Calu3 (cell line): Measurements from ENCODE around the gene GANC. TPM values are rescaled to one million over a fixed set of nuclear protein-coding genes. Genes with fewer than 3 reads are reported as not detected.
"Not testable (repeated sequence)": the region's sequence is repeated elsewhere in the genome, so short reads cannot be mapped to it uniquely, and the experiment has no call there.

Experiments used
- BruUV-seq: library from RNA; stranded (reverse); fragments of 400-500 nt; replicated peaks from 2 replicates; lab custom pipeline; 2021; lab: Mats Ljungman, UMichigan
- CTCF ChIA-PET: fragments of 300-600 bp; sonication (Branson Sonifier 250); formaldehyde crosslinking; loops from one replicate; lab custom pipeline; 2022; ENCODE audit warnings: antibody characterized with exemption; lab: Charles Lee
- DNase-seq: peaks from one replicate; pipeline ENCODE4 v3.0.0; 2022
- H3K27ac Mint-ChIP-seq: one replicate; pipeline ENCODE4 v1.8.0; 2022; ENCODE audit warnings: mixed read lengths; ENCODE audit not compliant: unreplicated experiment
- H3K27me3 Mint-ChIP-seq: one replicate; pipeline ENCODE4 v1.8.0; 2022; ENCODE audit warnings: mixed read lengths; ENCODE audit not compliant: unreplicated experiment
- H3K36me3 Mint-ChIP-seq: one replicate; pipeline ENCODE4 v1.8.0; 2022; ENCODE audit warnings: mild to moderate bottlenecking, moderate library complexity, mixed read lengths; ENCODE audit not compliant: insufficient read depth, unreplicated experiment
- H3K4me1 Mint-ChIP-seq: one replicate; pipeline ENCODE4 v1.8.0; 2022; ENCODE audit warnings: mild to moderate bottlenecking, low read depth, mixed read lengths; ENCODE audit not compliant: unreplicated experiment
- H3K4me3 Mint-ChIP-seq: one replicate; pipeline ENCODE4 v1.8.0; 2022; ENCODE audit warnings: mild to moderate bottlenecking, low read depth, moderate library complexity, mixed read lengths; ENCODE audit not compliant: unreplicated experiment
- H3K9me3 Mint-ChIP-seq: one replicate; pipeline ENCODE4 v1.8.0; 2022; ENCODE audit warnings: low read depth, mixed read lengths; ENCODE audit not compliant: unreplicated experiment
- CTCF ChIP-seq: fragments of 200-600 bp; IDR thresholded peaks from one replicate; pipeline ENCODE4 v1.8.0; 2022; ENCODE audit warnings: antibody characterized with exemption; ENCODE audit not compliant: unreplicated experiment
- intact Hi-C: fragments of 100-400 bp; cut with micrococcal nuclease; formaldehyde crosslinking; loops from one replicate; pipeline ENCODE4 v1.10.0; 2022; ENCODE audit not compliant: unreplicated experiment
- total RNA-seq: library from RNA; stranded (reverse); gene quantifications from 2 replicates; pipeline ENCODE4 v1.2.3, GENCODE V29; 2022

Gene GANC
- total RNA-seq, 1 experiment from 2014 or later, result 10.8 TPM

GRCh38 chr15:42286445-42287029, 13.5 kb downstream of the GANC start:
- no TSS peak for BruUV-seq
- intact Hi-C loops, result no loop called here
- Mint-ChIP-seq H3K36me3 (no peaks in the 10 kb centered on the region), H3K9me3 (no peaks in the 10 kb centered on the region), H3K27me3 (no peaks in the 10 kb centered on the region), H3K27ac (no peak overlapping the region), H3K4me3 (no peak overlapping the region), H3K4me1 (peaks cover 14% of the 10 kb centered on the region)
- TF ChIP-seq CTCF, result no peak
- CTCF ChIA-PET, result no interaction called here
- no peak for DNase-seq

GRCh38 chr15:42287931-42288330, 14.9 kb downstream of the GANC start:
- CTCF ChIA-PET, result no interaction called here
- Mint-ChIP-seq H3K4me3 (no peak overlapping the region), H3K27ac (no peak overlapping the region), H3K4me1 (peaks cover 14% of the 10 kb centered on the region), H3K9me3 (no peaks in the 10 kb centered on the region), H3K36me3 (no peaks in the 10 kb centered on the region), H3K27me3 (no peaks in the 10 kb centered on the region)
- BruUV-seq, result no TSS peak
- no peak for TF ChIP-seq CTCF
- intact Hi-C loops, result no loop called here
- no peak for DNase-seq

GRCh38 chr15:42289166-42289565, 16.2 kb downstream of the GANC start:
- DNase-seq, result no peak
- CTCF ChIA-PET, result no interaction called here
- no peak overlapping the region for H3K4me3 Mint-ChIP-seq
- no TSS peak for BruUV-seq
- no peak overlapping the region for H3K27ac Mint-ChIP-seq
- no peaks in the 10 kb centered on the region for H3K27me3 Mint-ChIP-seq
- TF ChIP-seq CTCF, result no peak
- peaks cover 14% of the 10 kb centered on the region for H3K4me1 Mint-ChIP-seq
- no peaks in the 10 kb centered on the region for H3K9me3 Mint-ChIP-seq
- H3K36me3 Mint-ChIP-seq, result no peaks in the 10 kb centered on the region
- intact Hi-C loops, result no loop called here

GRCh38 chr15:42301004-42301403, 28.0 kb downstream of the GANC start:
- BruUV-seq, H3K27me3 Mint-ChIP-seq, H3K4me1 Mint-ChIP-seq, DNase-seq, H3K27ac Mint-ChIP-seq, H3K9me3 Mint-ChIP-seq, H3K4me3 Mint-ChIP-seq, CTCF ChIA-PET, H3K36me3 Mint-ChIP-seq, intact Hi-C loops: not testable (repeated sequence)

- H3K4me1 Mint-ChIP-seq, result no peaks in the 10 kb centered on the region
- no peak for TF ChIP-seq CTCF
- no TSS peak for BruUV-seq
- no peak overlapping the region for H3K4me3 Mint-ChIP-seq
- no peak overlapping the region for H3K27ac Mint-ChIP-seq
- CTCF ChIA-PET, result no interaction called here
- no peaks in the 10 kb centered on the region for H3K36me3 Mint-ChIP-seq
- intact Hi-C loops, result no loop called here
- H3K9me3 Mint-ChIP-seq, result peaks cover 4% of the 10 kb centered on the region
- H3K27me3 Mint-ChIP-seq, result no peaks in the 10 kb centered on the region
- DNase-seq, result no peak
These were observed 33.7 kb downstream of the GANC start for GRCh38 chr15:42306681-42307080.
